Fibroblast of skin of left quadriceps (primary cell): ENCODE data around the gene SLC29A3.
A peak's percentile ranks its signal among the peaks of the same experiment; 100 is the strongest.

Experiments
- DNase-seq, 2 experiments: peaks; one replicate each; pipeline ENCODE4 v3.0.0-alpha.2; 2013; ENCODE audit warnings: low read depth in 2 of 2

Gene SLC29A3

DNA sequence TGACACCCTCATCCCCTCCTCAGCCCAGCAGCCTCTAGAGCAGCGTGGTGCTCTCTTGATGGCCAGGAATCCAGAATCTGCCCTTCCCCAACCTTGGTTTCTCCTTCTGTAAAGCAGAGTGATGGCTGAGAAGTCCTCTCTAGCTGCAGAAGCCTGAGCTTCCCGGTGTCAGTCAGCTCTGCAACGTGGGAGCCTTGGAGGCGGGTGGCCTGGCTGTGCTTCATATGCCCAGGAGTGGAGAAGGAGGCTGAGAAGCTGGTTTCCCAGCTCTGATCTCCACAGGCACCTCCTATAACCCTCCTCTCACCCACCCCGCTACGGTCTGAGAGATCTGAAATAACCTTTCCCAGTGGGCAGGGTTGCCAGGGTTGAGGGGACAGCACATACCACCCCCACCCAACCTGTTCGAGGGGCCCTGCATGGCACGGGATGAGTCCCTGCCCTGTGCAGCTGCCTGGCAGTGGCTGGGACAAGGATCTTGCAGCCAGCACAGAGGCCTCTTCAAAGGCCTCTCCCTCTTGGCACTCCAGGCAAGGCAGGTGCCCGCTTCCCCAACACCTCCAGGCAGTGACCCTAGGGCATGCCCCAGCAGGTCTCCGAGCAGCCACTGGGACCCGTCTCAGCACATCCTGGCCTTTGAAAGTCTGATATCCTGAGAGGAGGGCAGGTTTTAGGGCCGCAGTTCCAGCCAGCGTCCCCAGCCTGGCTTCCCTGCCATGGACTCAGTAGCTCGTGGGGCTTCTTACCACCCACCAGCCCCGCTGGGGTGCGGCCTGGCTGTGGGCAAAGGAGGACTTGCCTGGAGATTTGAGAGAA is 18.3 kb upstream of the SLC29A3 start:
- no peak for DNase-seq

DNA sequence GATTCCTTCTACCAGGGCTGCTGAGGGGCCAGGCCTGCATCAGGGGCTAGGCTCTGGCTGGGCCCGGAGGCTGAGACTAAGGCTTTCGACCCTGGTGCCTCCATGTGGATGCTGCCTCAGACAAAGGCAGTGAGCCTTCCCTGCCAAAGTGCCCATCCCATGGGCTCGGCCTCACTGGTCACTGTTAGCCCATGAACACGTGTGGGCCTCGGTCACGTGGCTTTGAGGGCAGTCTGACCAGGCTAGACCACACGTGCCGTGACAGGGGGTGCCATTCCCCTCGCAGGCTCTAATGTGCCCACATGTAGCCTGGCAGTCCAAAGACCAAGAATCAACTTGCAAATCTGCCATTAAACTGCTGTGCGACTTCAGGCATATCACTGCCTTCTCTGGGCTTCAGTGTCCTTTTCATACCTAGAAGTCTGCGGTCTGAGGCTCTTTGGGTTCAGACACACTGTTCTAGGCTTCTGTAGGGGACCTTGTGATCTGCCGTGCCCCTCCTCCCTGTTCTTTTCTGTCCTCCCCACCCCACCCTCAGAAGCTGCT is 17.6 kb upstream of the SLC29A3 start:
- no peak for DNase-seq

DNA sequence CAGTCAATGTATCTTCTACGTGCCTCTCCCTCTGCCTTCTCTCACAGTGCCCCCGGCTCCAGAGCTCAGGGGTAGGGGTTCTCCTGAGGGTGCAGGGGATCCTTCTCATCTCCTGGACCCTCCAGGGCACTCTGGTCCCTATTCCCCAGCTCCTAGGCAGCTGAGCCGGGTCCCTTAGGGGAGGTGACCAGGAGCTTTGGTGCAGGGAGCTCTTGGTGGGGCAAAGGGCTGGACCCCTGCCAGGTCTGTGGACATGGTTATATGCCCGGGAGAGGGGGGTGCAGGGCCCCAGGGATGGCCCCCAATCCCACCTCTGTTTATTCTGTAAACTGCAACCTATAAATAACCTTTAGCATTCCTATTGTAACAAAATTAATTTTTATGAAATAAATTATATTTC is 16.6 kb upstream of the SLC29A3 start:
- no peak for DNase-seq

DNA sequence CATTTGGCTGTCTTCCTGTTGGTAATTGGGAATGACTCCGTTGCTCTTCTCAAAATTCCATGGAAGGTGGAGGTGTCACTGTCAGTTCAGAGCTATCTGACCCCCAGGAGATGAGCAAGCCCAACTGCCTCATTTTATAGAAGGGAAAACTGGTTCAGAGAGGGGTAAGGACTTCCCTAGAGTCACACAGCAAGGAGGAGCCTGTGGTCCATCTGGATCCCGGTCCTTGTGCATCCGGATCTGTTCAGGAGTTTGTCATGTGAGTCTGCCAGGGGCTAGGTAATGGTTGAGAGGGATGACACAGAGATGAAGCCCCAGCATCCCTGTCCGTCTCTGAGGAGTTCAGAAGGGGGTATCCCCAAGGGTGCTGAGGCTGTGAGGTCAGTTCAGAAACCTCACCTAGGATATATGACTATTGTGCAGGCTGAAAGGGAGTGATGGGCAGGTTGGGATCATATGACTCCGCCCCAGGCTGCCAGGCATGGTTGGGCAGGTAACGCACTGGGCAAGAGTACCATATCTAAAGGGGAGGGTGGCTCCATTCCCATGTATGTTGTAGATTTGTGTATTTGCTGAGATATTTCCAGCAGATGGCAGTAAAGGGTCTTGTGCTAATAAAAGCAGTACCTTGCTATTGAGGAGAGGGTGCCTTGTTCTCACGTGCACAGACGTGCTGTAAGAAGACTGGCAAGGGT is 16.0 kb upstream of the SLC29A3 start:
- DNase-seq: peak in 1 of 2 experiments; percentile 15

DNA sequence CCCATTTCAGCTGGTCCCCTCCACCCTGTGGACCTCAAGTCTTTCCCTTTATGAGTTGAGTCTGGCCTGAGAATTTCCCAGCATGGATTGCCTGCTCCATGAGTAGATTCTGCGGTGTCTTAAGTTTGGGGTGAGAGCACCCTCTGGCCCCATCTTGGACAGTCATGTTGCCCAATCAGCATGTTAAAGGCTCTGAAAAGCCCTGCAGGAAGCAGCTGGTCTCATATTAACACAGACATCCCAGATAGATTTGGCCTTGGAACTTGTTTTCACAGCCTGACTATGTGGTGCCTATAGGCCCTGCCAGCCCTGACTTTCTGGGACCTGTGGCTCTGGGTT is 15.5 kb upstream of the SLC29A3 start:
- no peak for DNase-seq

DNA sequence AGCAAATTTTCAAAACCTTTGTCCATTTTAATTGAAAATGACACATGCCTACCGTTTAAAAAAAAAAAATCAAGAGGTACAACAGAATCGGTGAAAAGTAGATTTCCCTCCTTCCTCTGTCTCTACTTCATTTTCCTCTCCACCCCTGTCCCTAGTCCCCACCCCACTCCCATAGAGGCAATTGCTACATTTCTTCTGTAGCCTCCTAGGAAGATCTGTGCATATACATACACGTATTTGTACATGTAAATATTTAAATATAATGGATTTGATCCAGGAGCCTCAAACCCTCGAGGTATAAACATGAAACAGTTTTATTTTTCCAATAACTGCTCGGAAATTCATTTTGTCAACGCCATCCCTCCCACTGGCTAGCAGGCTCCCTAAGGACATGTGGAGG is 14.1 kb upstream of the SLC29A3 start:
- DNase-seq: no peak

DNA sequence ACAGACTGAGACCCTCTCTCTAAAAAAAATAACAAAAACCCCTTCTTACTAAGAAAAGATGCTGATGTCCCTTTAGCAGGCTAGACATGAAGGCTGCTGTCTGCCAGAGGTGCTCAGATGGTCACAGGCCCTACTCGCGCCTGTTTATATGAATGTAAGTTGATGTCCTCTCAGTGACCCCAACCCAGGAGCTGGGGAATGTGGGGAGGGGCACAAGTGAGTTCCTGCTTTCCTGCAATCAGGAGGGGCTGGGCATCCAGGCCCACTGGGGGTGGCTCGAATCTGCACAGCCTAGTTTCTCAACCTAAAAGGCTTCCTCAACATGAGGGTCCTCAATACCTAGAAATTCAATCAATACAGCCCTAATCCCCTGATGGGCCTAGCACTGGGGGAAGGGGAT is 12.1 kb upstream of the SLC29A3 start:
- DNase-seq: no peak

DNA sequence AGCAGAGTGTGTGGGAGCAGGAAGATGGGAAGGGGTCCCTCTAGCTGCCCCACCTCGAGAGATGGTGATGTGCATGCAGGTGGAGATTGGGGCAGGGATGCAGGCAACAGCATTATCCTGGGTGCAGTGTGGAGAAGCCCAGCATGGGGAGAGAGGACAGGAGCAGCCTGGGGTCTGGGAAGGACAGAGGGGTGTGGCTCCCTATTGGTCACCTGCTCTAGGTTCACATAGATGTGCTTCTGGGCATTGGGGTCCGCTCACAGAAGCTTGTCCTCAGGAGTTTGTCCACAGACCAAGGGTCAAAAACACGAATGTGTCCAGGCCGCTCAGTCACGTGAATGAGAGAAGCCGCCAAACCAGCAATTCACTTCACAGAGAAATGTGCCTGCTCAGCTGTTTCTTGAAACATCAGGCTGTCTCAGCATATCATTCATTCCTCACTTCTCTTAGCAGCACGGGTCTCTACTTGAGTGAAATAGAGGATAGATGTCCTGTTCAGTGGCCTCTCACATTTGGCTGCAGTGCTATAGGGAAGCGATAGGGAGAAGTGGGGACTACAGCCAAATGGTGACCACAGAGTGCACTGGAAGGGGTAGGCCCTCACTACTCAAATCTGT is 11.5 kb upstream of the SLC29A3 start:
- DNase-seq: no peak

DNA sequence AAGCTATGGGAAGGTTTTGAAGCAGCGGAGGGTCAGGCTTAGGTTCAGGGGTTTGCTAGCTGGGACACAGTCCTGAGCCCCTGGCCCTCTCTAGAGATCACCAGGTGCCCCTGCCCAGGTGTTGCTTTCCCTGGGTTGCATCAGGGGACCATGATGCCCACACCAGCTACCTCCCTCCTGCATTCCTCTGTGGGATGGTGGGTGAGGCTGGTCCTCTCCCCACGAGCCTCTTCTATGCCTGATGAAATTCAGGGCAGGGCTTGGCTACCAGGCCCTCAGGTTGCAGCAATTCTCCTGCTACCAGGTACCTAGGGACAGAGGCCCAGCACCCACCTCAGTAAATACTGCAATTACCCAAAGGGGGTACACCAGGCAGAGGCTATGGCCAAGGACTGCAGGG is 10.8 kb upstream of the SLC29A3 start:
- no peak for DNase-seq

DNA sequence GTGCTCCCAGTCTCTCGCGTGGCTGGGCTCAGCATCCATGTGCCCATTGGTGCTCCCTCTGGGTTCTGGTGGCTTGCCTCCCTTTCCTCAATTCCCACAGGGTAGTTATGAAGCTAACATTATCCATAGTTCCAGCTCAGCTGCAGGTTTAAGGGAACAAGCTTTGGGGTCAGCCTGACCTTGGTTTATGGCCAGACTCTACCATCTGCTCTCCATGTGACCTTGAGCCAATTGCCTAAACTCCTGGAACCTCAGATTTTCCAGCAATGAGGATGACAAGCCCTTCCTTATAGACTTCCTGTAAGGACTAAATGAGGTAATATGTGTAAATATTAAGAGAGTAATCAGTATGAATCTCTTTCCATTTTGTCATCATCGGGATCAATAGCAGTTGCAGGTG is 10.1 kb upstream of the SLC29A3 start:
- no peak for DNase-seq

DNA sequence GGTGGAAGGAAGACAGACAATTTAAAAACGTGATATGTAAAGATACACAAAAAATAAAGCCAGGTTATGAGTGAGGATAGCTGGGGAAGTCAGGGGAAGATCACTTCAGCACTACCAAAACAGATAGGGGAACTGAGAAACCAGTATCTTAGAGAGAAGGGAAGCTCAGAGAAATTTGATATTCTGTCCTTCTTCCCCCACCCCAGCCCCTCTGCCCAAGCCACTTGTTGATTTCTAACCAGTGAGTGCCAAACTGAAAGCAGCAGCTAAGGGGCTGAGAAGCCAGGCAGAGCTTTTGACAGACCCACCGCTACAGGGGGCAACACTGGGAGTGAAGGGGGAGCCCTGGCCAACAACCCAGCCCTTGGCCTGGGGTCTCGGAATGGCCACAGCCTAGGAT is 9.1 kb upstream of the SLC29A3 start:
- no peak for DNase-seq

DNA sequence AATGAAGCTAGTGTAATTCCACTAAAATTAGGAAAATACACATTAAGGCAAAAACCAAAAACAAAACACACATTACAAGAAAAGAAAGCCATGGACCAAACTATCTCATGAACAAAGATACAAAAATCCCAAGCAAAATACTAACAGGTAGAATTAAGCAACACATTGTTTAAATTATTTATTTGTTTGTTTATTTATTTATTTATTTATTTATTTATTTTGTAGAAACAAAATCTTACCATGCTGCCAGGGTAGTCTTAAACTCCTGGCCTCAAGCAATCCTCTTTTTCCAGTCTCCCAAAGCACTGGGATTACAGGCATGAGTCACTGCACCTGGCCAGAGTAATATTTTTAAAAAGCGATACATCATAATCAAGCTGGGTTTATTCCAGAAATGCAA is 6.8 kb upstream of the SLC29A3 start:
- no peak for DNase-seq

DNA sequence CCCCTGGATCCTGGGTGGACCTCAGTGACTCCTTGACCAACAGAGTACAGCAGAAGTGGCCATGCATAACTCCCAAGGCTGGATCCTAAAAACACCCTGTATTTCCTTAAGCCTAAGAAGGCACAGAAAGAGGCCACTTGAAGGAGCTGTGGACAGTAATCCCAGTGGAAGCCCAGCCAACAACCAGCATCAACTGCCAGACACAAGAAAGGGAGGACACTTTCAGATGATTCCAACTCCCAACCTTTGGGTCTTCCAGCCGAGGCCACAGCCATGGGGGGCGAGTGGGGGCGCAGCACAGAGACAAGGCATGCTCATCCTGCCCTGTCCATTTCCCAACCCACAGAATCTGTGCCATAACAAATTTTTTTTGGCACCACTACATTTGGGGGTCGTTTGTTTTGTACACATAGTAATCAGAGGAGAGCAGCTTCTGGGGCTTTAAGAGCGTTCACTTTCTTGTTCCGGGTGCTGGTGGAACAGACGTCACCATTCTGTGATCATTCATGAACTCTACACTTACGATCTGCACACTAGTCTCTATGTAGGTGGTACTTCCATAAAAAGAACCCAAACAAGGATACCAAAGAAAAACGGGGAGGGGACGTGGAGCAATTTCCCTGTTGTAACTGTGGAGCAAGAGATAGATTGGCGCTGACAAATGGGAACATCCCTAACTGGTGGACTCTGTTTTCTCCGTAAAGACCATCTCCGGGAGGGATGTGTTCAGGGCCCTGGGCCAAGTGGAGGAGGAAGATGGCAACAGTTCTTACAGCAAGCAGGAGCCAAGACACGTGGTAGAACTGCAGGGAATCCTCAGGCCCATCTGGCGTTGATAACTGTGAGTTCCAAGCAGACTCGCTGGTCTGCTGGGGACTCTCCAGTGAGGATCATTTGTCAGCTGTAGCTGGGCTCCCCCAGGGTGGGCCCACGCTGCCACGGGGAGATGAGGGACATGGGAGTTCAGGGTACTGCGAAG is 6.0 kb upstream of the SLC29A3 start:
- DNase-seq: peak; percentile 57 to 58

DNA sequence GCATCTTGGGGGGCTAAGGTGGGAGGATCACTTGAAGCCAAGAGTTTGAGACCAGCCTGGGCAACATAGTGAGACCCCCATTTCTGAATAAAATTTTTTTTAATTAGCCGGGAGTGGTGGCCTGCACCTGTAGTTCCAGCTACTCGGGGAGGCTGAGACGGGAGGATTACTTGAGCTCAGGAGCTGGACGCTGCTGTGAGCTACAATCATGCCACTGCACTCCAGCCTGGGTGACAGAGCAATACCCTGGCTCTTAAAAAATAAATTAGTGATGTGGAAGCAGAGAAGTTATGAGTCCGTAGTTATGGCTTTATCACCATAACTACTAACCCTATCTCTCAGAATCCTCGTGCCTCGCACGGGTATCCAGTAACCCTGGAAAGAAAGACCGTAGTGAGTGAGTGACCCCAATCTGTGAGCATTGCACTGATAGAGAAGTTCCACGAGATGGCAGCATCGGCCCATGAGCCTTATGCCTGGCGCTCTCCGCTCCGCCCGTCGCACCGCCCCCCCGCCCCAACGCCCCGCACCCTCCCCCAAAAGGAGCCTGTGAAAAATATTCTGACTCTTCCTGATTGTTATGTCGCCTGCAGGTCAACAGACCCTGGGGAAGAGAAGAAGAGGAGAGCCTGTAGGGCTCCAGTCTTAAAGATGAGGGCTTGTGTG is 4.9 kb upstream of the SLC29A3 start:
- DNase-seq: peak; percentile 22 to 24

DNA sequence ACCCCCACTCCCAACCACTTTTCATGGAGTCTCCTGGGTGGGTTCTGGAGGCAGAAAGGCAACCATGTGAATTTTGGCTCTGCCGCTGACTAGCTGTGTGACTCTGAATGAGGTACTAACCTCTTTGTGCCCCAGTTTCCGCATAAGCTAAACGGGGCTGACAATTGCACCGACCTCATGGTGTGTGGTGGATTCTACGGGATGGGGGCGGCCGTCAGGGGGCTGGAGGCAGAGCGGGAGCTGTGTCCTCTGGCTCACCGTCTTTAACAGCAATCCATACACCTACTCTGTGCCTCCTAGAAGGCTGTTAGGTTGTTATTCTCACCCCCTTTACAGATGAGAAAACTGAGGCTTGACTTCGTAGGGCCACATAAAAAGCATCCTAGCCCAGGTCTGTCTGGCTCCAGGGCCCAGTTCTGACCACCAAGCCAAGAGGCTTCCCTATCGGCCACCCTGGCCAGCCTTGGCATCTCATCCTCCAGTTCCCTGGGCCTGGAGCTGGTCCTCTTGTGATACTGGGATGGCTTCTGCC is 4.3 kb upstream of the SLC29A3 start:
- no peak for DNase-seq

DNA sequence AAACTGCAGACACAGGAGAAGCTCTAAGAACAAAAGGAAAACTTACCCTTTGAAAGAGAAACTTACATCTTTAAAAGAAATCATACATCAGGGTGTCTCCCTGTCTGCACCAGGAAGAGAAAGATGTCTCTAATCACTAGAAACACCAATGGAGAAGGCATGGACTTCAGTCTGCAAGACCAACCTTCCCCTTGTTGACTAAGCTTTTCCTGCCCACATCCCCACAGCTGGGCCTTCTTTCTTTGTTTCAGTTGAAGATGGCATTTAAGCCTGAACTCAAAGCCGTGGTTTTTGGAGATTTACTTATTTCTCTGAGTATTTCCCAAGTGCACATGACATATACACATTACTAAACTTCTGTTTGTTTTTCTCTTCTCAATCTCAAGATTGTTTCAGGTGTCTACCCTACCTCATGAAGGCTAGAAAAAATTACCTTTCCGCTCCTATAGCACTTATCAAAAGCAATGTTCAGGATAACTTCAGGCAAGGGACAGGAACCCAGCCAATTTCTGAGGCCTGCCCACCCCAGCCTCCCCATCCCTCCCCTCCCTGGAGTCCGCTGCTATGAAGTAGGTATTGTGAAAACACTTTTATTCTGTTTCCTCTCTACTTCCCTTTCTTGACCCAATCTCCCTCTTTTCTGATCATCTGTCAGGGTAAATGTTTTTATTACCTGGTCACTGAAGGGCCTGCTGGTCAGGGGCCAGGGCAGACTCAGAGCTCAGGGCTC is 2.8 kb upstream of the SLC29A3 start:
- no peak for DNase-seq

DNA sequence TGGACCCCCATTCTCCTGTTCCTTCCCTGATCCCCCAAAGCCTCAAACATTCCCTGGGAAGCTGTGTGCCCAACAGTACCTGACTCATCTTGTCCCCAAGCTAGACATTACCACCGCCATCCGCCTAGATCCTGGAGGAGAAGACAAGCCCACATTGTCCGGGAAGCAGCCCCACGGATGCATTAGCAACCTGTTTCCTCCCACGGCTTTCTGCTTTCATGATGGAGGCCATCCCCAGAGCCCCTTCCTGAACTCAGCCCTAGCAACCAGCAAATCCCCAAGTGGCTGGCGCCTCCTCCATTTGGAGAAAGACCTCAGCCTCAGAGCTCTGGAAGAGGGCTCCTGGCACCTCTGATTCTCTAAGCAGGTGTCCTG is 2.3 kb upstream of the SLC29A3 start:
- DNase-seq: no peak

DNA sequence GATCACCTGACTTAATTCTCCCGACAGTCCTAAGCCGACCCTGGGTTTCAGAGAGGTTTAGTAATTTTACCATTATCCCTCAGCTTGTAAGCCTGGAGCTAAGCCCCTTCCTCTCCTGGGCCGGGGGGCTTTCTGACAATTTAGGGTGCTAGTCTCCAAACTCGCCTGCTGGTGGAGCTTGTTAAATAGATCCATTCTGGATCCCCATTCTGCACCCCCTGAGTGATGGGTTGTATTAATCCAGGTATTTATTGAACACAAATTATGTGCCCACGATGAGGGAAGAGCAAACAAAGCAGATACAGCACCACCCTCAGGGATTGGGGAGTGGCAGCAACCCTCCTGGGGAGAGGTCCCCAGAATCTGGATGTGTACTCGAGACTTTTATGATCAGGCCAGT is 1.3 kb upstream of the SLC29A3 start:
- no peak for DNase-seq

DNA sequence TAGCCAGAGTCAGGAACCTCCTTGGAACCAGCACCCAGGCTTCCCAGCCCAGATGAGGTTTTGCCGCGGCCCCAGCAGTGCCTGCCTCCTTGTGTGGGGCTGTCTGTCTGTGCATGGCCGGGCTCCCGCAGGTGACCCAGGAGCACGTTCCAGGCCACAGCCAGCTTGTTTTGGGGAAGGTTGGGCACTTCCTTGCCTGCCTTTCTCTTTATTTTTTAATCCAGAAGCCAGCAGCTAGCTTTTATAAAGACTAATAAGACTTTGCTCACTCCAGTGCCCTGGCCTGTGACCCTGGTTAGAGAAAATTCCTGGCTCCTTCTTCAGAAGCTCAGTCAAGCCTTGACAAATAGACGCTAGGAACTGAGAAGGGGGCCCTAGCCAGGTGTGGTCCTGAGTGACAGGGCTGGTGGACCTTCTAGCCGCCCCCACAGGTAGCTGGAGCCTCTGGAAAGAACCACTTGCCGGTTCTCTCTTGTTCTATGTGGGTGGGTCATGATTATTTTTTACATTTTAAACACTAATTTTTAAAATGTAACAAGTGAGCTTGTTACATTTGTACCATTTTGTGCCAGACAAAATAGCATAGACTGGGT is 837 bp downstream of the SLC29A3 start:
- DNase-seq: no peak

DNA sequence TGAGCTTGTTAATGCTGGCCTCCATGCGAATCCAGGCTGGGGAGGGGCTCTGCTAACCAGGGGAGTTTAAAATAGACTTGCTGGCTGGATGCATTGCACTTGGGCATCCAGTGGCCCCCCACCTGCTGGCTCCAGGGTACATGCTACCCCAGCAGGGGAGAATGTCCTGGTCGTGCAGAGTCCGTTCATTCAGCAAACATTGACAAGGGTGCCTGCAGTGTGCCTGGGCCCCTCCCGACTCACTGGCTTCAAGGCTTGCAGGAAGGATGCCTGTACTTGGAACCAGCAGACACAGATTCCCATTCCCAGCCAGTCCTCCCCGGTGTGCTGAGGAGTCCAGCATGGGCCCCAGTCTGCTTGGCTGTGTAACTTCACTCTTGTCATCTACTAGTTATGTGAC is 1.5 kb downstream of the SLC29A3 start:
- DNase-seq: no peak
